ENCODE data around the gene EFCAB5.

DNA sequence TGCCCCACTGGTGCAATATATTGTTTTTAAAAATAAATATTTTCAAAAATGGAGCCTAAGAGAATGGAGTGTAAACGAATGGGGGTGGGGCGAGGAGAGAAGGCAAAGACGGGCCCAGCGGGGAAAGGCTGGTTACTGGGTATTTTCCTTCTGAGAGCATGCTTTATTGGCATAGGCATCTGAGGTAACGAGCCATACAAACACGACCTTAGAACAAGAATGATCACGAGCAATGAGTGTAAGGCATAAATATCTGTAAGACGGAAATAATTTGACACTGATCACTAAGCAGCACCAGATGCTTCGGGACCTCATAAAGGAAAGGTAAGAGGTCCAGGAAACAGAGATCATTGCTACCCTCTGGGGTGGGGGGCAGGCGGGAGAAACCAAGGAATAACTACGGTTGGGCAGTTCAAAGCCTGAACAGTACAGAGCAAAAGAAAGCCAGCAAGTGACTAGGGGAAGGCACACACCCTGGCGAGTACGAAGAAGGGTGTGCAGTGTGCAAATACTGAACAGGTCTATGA, 12.4 kb upstream of the EFCAB5 start:
- TF ChIP-seq, protein P1, sequence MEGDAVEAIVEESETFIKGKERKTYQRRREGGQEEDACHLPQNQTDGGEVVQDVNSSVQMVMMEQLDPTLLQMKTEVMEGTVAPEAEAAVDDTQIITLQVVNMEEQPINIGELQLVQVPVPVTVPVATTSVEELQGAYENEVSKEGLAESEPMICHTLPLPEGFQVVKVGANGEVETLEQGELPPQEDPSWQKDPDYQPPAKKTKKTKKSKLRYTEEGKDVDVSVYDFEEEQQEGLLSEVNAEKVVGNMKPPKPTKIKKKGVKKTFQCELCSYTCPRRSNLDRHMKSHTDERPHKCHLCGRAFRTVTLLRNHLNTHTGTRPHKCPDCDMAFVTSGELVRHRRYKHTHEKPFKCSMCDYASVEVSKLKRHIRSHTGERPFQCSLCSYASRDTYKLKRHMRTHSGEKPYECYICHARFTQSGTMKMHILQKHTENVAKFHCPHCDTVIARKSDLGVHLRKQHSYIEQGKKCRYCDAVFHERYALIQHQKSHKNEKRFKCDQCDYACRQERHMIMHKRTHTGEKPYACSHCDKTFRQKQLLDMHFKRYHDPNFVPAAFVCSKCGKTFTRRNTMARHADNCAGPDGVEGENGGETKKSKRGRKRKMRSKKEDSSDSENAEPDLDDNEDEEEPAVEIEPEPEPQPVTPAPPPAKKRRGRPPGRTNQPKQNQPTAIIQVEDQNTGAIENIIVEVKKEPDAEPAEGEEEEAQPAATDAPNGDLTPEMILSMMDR (IDR thresholded peaks at IDR 0.05; ENCODE audit: insufficient read depth, low read length, poor library complexity, severe bottlenecking): no peak
- no peak for TF ChIP-seq EZH2phosphoT487 (conservative IDR thresholded peaks at IDR 0.05; ENCODE audit: low read length)
